ENCODE results near the gene EEF1A2. TPM values are rescaled to one million over a fixed set of nuclear protein-coding genes. Genes with fewer than 3 reads are reported as not detected.

EEF1A2 gene
- total and polyA plus RNA-seq, 2 of the 4 experiments (the other 2 are of a cell fraction), result 1.3 to 4.6 TPM

- Histone ChIP-seq H3K9me3 (ENCODE audit: control insufficient read depth, insufficient read depth, low read length) (no peaks in the 10 kb centered on the region), H3K18ac (ENCODE audit: low read depth, low read length) (no peak overlapping the region), H2BK15ac (ENCODE audit: low read depth, low read length) (no peak overlapping the region), H3K27me3 (ENCODE audit: control insufficient read depth, insufficient read depth, low read length) (peaks cover 71% of the 10 kb centered on the region), H2BK5ac (ENCODE audit: low read depth, low read length, poor library complexity, severe bottlenecking) (no peak overlapping the region), H3K14ac (replicated peaks; ENCODE audit: low read depth, low read length) (no peak overlapping the region), H3K4me2 (ENCODE audit: low read depth, low read length) (no peak overlapping the region), H3K23ac (ENCODE audit: low read depth, low read length) (no peak overlapping the region), H3K9me1 (ENCODE audit: insufficient read depth, low read length) (no peaks in the 10 kb centered on the region), H2AK5ac (ENCODE audit: low read depth, low read length) (no peak overlapping the region), H2BK20ac (ENCODE audit: low read depth, low read length) (no peak overlapping the region), H2BK120ac (ENCODE audit: low read depth, low read length) (no peak overlapping the region), H3K4me1 (ENCODE audit: control insufficient read depth, insufficient read depth, low read length) (no peaks in the 10 kb centered on the region), H3K4me3 (ENCODE audit: insufficient read depth, low read depth, low read length) (no peak overlapping the region), H2AFZ (replicated peaks; ENCODE audit: low read length, poor library complexity) (no peak overlapping the region), H3K79me1 (ENCODE audit: low read depth in 1 of 2, low read length in 2 of 2) (no peaks in the 10 kb centered on the region), H3K56ac (ENCODE audit: extremely low read depth, insufficient read depth, low read length) (no peak overlapping the region), H4K20me1 (ENCODE audit: insufficient read depth, low read length) (no peaks in the 10 kb centered on the region; the same call in 1 of the 2 replicates), H3K4ac (ENCODE audit: low read depth, low read length) (no peak overlapping the region), H4K8ac (ENCODE audit: low read depth in 2 of 2, low read length in 2 of 2) (no peak overlapping the region), H3K27ac (ENCODE audit: insufficient read depth, low read length) (no peak overlapping the region), H4K91ac (ENCODE audit: insufficient read depth, low read depth, low read length) (no peak overlapping the region), H3K36me3 (ENCODE audit: control insufficient read depth, insufficient read depth, low read length) (no peaks in the 10 kb centered on the region), H2AK9ac (replicated peaks; ENCODE audit: low read depth, low read length, poor library complexity) (no peak overlapping the region), H3K9ac (ENCODE audit: low read depth, low read length) (no peak overlapping the region), H4K5ac (ENCODE audit: low read depth, low read length) (no peak overlapping the region)
- ChIA-PET POLR2A (ENCODE audit: unreplicated experiment) (no interaction called here), CTCF (no interaction called here)
- in situ Hi-C loops (cut with MboI; ENCODE audit: low sequenced_read_pairs), result no loop called here
- 64% methylated on average over 4 of the region's 13 CpGs; no CpG with 5 or more reads in 1 of the 2 experiments for WGBS, 2 experiments (ENCODE audit: extremely low coverage in 2 of 2, insufficient read length in 1 of 2)
- intact Hi-C loops (cut with micrococcal nuclease), result no loop called here
- BruUV-seq (replicated peaks), result no TSS peak
- TF ChIP-seq ELK1 (IDR thresholded peaks at IDR 0.05; ENCODE audit: borderline replicate concordance, low read depth, low read length) (no peak), RCOR1 (IDR thresholded peaks at IDR 0.05; ENCODE audit: insufficient replicate concordance, low read length) (no peak), BHLHE40 (IDR thresholded peaks at IDR 0.05; ENCODE audit: low read depth, low read length) (no peak), RAD21 (IDR thresholded peaks at IDR 0.05; ENCODE audit: low read length) (no peak), MXI1 (IDR thresholded peaks at IDR 0.05; ENCODE audit: borderline replicate concordance, low read depth, low read length) (no peak), CEBPB (IDR thresholded peaks at IDR 0.05; ENCODE audit: low read depth, low read length) (no peak), USF2 (IDR thresholded peaks at IDR 0.05; ENCODE audit: low read depth, low read length) (no peak), MAFK (IDR thresholded peaks at IDR 0.05; ENCODE audit: low read depth, low read length) (no peak), RFX5 (IDR thresholded peaks at IDR 0.05; ENCODE audit: low read depth, low read length) (no peak)
- ATAC-seq (ENCODE audit: low read depth) (no peak), DNase-seq (no peak)
- dilution Hi-C loops (cut with HindIII; ENCODE audit: low sequenced_read_pairs, unreplicated experiment), result no loop called here
Observed at GRCh38 chr20:63469713-63470101, 29.2 kb downstream of the EEF1A2 start.

Data from IMR-90 (cell line).